Ovary (tissue), 9 donors: Measurements from ENCODE around the gene HEPACAM. TPM values are rescaled to one million over a fixed set of nuclear protein-coding genes. Genes with fewer than 3 reads are reported as not detected.

Source experiments
- DNase-seq, 5 donors: peaks; one replicate each; pipeline ENCODE4 v3.0.0-alpha.2; 2019 to 2020
- H3K27ac ChIP-seq, 2 donors: fragments of 200-600 bp; one replicate each; pipeline versions ENCODE4 v1.5.1 to v1.8.0; 2019 to 2022
- H3K27me3 ChIP-seq: fragments of 200-600 bp; one replicate; pipeline ENCODE4 v1.8.0; 2022
- H3K36me3 ChIP-seq: fragments of 200-600 bp; sonication (generic); one replicate; pipeline ENCODE4 v1.5.1; 2019
- H3K4me1 ChIP-seq: one replicate; pipeline ENCODE4 v1.8.1; 2013; ENCODE audit warnings: mild to moderate bottlenecking, moderate library complexity; ENCODE audit not compliant: insufficient read depth
- H3K4me3 ChIP-seq: fragments of 200-600 bp; sonication (generic); one replicate; pipeline ENCODE4 v1.5.1; 2017
- H3K9me3 ChIP-seq, 2 donors: fragments of 200-600 bp in 1 of 2; sonication (generic) in 1 of 2; one replicate each; pipeline versions ENCODE4 v1.5.1 to v1.8.1; 2013 to 2019; ENCODE audit warnings: mild to moderate bottlenecking in 1 of 2, moderate library complexity in 1 of 2
- CTCF ChIP-seq, 3 donors: fragments of 450-650 bp in 2 of 3; fragments of 200-600 bp in 1 of 3; IDR thresholded peaks; one replicate each; pipeline versions ENCODE4 v1.5.1 to v1.8.0; 2016 to 2022; ENCODE audit warnings: antibody characterized with exemption in 3 of 3, mild to moderate bottlenecking in 1 of 3
- EP300 ChIP-seq: sonication (generic); formaldehyde crosslinking; IDR thresholded peaks from one replicate; pipeline ENCODE4 v1.6.1; 2017; ENCODE audit warnings: antibody characterized with exemption
- POLR2A ChIP-seq: fragments of 450-650 bp; IDR thresholded peaks from one replicate; pipeline ENCODE4 v1.6.1; 2017; ENCODE audit warnings: antibody characterized with exemption, mild to moderate bottlenecking, moderate library complexity
- WGBS, 3 donors: extraction: QIAGEN DNeasy Blood & Tissue Kit in 1 of 3; methylation state at CpG; one replicate each; pipeline versions ENCODE4 v1.1.5 to v1.1.7; 2013 to 2017; 5-methylcytosine and 5-hydroxymethylcytosine counted together
- intact Hi-C, 4 donors: fragments of 100-400 bp; cut with DNase I; formaldehyde crosslinking; loops; one replicate each; pipeline versions ENCODE4 v1.11.0 to v1.15.1; 2022 to 2023
- polyA plus RNA-seq, 2 donors: library from polyadenylated mRNA; stranded (reverse); fragments of 200-250 nt in 1 of 2; fragments of 350-450 nt in 1 of 2; fragmentation: Illumina TruSeq in 1 of 2; extraction: RNeasy Lipid Tissue Mini Kit (QIAGEN cat#74804) in 1 of 2; gene quantifications; one replicate each; pipeline ENCODE4 v1.2.3, GENCODE V29; 2013 to 2014
- total RNA-seq, 7 donors: library from RNA; depleted of rRNA in 2 of 7; stranded (reverse); fragments of >200 nt in 2 of 7; fragmentation: NEBNext Ultra II Directional in 3 of 7; extraction: Animal tissue kit (Norgen Biotek cat#: 25700) in 3 of 7; gene quantifications; one replicate each; pipeline versions ENCODE4 v1.1.0 to v1.2.4, GENCODE V29; 2016 to 2023
- donor health status: DM: no; HTN: no; CAD: no; lungs with moderate emphysema.
- donor health status: DM: no; HTN: no; CAD: no.
- donor health status: Bipolar disorder and iron deficiency.
- donor health status: DM: yes; HTN: yes; CAD: no.
- donor health status: DM: no; HTN: no; CAD: no.
- donor health status: DM: yes; HTN: yes; CAD: no.

HEPACAM gene
- total and polyA plus RNA-seq, 9 donors: 0.10 to 0.13 (median 0.10) TPM; not detected in 6

GRCh38 chr11:124884869-124885479 is 50.9 kb downstream of the HEPACAM start:
- H3K27me3 ChIP-seq: no peaks in the 10 kb centered on the region
- DNase-seq: peak in 2 of 5 donors; percentile 15 to 18
- WGBS, 3 donors: 55 to 67% (median 66%) methylated on average over 5 of the region's 5 CpGs
- TF ChIP-seq EP300: no peak
- no peak for TF ChIP-seq POLR2A
- no peak for TF ChIP-seq CTCF (IDR thresholded peaks at IDR 0.05)
- peak overlapping the region in 1 of 2 donors; percentile 27 for H3K27ac ChIP-seq
- H3K9me3 ChIP-seq: no peaks in the 10 kb centered on the region
- intact Hi-C loops: no loop called here
- H3K4me3 ChIP-seq: no peak overlapping the region
- no peaks in the 10 kb centered on the region for H3K36me3 ChIP-seq
- H3K4me1 ChIP-seq: peaks cover 21% of the 10 kb centered on the region

- H3K4me1 ChIP-seq: peaks cover 21% of the 10 kb centered on the region
- H3K4me3 ChIP-seq: no peak overlapping the region
- WGBS, 3 donors: 93 to 100% (median 94%) methylated on average over 1 of the region's 1 CpG
- no peak overlapping the region for H3K27ac ChIP-seq
- no peaks in the 10 kb centered on the region for H3K36me3 ChIP-seq
- peak in 1 of 5 donors; percentile 13 for DNase-seq
- no peaks in the 10 kb centered on the region for H3K27me3 ChIP-seq
- no peak for TF ChIP-seq POLR2A
- no peak for TF ChIP-seq CTCF (IDR thresholded peaks at IDR 0.05)
- TF ChIP-seq EP300: no peak
- intact Hi-C loops: no loop called here
- H3K9me3 ChIP-seq: no peaks in the 10 kb centered on the region
These were observed 51.5 kb downstream of the HEPACAM start for GRCh38 chr11:124884340-124884739.

- H3K27ac ChIP-seq: peak overlapping the region; percentile 22 to 74
- no peaks in the 10 kb centered on the region for H3K9me3 ChIP-seq
- H3K4me1 ChIP-seq: peaks cover 16% of the 10 kb centered on the region
- no peak overlapping the region for H3K4me3 ChIP-seq
- peak; percentile 64 to 78 (median 69) for DNase-seq
- intact Hi-C loops: no loop called here
- no peaks in the 10 kb centered on the region for H3K27me3 ChIP-seq
- WGBS, 3 donors: 34 to 46% (median 35%) methylated on average over 11 of the region's 11 CpGs
- H3K36me3 ChIP-seq: no peaks in the 10 kb centered on the region
- TF ChIP-seq EP300 (no peak), CTCF (IDR thresholded peaks at IDR 0.05) (no peak), POLR2A (no peak)
These were observed 53.3 kb downstream of the HEPACAM start for GRCh38 chr11:124882339-124883071.

- Histone ChIP-seq H3K9me3 (no peaks in the 10 kb centered on the region), H3K27ac (peak overlapping the region in 1 of 2 donors; percentile 42), H3K27me3 (no peaks in the 10 kb centered on the region), H3K36me3 (no peaks in the 10 kb centered on the region), H3K4me1 (peaks cover 20% of the 10 kb centered on the region), H3K4me3 (no peak overlapping the region)
- TF ChIP-seq POLR2A (no peak), EP300 (no peak), CTCF (IDR thresholded peaks at IDR 0.05) (no peak)
- no peak for DNase-seq
- 73 to 83% (median 80%) methylated on average over 3 of the region's 3 CpGs for WGBS, 3 donors
- intact Hi-C loops: no loop called here
These were observed 54.9 kb downstream of the HEPACAM start for GRCh38 chr11:124880958-124881357.
